Upper lobe of right lung (tissue), 1 donor: ENCODE measurements around the gene CD6. TPM values are rescaled to one million over a fixed set of nuclear protein-coding genes. Genes with fewer than 3 reads are reported as not detected.

Source experiments
- ATAC-seq: fragments of 200-7000 bp; cut with Tn5 transposase; one replicate; pipeline ENCODE4 v1.9.1; 2020; ENCODE audit warnings: mild to moderate bottlenecking, moderate library complexity
- DNase-seq: peaks from one replicate; pipeline ENCODE4 v3.0.0-alpha.2; 2020
- H3K27ac ChIP-seq: fragments of 200-600 bp; one replicate; pipeline ENCODE4 v1.8.0; 2022
- H3K27me3 ChIP-seq: fragments of 200-600 bp; one replicate; pipeline ENCODE4 v1.8.0; 2022; ENCODE audit warnings: mild to moderate bottlenecking
- H3K36me3 ChIP-seq: fragments of 200-600 bp; one replicate; pipeline ENCODE4 v1.8.0; 2022
- H3K4me1 ChIP-seq: fragments of 200-600 bp; one replicate; pipeline ENCODE4 v1.8.0; 2022
- H3K4me3 ChIP-seq: fragments of 200-600 bp; one replicate; pipeline ENCODE4 v1.8.0; 2022; ENCODE audit warnings: mild to moderate bottlenecking
- H3K9me3 ChIP-seq: fragments of 200-600 bp; one replicate; pipeline ENCODE4 v1.8.0; 2022
- intact Hi-C: fragments of 100-400 bp; cut with DNase I; formaldehyde crosslinking; loops from one replicate; pipeline ENCODE4 v1.11.0; 2022
- total RNA-seq: library from RNA; stranded (reverse); fragmentation: NEBNext Ultra II Directional; extraction: Animal tissue kit (Norgen Biotek cat#: 25700); gene quantifications from one replicate; pipeline ENCODE4 v1.2.1, GENCODE V29; 2021
- TF ChIP-seq, protein P1 (sequence below): fragments of 200-600 bp; IDR thresholded peaks from one replicate; pipeline ENCODE4 v1.8.0; 2022; ENCODE audit warnings: antibody characterized with exemption
- donor health status: DM: no; HTN: yes; CAD: no; lungs with severe emphysema.

CD6 gene
- total RNA-seq, 1 donor from 2014 or later, result 3.9 TPM

DNA sequence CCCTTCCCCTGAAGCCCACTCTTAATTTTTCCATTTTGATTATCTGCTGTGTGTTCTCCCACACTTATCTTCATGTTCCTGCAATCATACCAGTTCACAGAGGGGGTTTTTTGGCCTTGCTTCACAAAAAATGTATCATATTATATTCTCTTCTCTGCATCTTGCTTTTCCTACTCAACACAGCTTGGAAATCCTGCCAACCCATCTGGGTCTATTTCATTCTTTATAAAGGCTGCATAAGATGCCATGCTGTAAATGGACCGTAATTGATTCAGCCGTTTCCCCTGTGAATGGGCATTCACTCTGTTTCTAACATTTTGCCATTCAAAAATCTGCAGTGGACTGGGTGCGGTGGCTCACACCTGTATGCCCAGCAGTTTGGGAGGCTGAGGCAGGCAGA is 30.5 kb downstream of the CD6 start:
- H3K4me3 ChIP-seq, result no peak overlapping the region
- no peak for ATAC-seq
- TF ChIP-seq, protein P1, sequence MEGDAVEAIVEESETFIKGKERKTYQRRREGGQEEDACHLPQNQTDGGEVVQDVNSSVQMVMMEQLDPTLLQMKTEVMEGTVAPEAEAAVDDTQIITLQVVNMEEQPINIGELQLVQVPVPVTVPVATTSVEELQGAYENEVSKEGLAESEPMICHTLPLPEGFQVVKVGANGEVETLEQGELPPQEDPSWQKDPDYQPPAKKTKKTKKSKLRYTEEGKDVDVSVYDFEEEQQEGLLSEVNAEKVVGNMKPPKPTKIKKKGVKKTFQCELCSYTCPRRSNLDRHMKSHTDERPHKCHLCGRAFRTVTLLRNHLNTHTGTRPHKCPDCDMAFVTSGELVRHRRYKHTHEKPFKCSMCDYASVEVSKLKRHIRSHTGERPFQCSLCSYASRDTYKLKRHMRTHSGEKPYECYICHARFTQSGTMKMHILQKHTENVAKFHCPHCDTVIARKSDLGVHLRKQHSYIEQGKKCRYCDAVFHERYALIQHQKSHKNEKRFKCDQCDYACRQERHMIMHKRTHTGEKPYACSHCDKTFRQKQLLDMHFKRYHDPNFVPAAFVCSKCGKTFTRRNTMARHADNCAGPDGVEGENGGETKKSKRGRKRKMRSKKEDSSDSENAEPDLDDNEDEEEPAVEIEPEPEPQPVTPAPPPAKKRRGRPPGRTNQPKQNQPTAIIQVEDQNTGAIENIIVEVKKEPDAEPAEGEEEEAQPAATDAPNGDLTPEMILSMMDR, result no peak

DNA sequence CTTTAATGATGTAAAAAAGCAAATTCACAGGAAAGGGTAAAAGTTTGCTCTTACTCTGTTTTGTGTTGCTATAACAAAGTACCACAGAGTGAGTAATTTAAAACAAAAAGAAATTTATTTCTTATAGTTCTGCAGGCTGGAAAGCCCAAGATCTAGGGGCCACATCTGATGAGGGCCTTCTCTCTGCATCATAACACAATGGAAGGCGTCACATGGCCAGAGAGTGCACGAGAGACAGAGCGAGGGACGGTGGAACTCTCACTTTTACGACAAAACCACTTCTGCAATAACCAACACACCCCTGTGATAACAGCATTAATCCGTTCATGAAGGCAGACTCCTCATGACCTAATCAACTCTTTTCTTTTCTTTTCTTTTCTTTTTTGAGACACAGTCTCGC is 31.1 kb downstream of the CD6 start:
- H3K4me1 ChIP-seq, result peaks cover 2% of the 10 kb centered on the region
- intact Hi-C loops, result no loop called here
- ATAC-seq (no peak), DNase-seq (no peak)
- H3K27me3 ChIP-seq, result peaks cover 8% of the 10 kb centered on the region
- TF ChIP-seq, protein P1, result no peak
- H3K36me3 ChIP-seq, result no peaks in the 10 kb centered on the region
- H3K9me3 ChIP-seq, result no peaks in the 10 kb centered on the region
- H3K27ac ChIP-seq, result no peak overlapping the region
- H3K4me3 ChIP-seq, result no peak overlapping the region

More for the DNA sequence above, 30.5 kb downstream of the CD6 start:
- no peaks in the 10 kb centered on the region for H3K9me3 ChIP-seq
- H3K27me3 ChIP-seq, result peaks cover 3% of the 10 kb centered on the region
- intact Hi-C loops, result no loop called here
- DNase-seq, result no peak
- H3K27ac ChIP-seq, result no peak overlapping the region
- no peaks in the 10 kb centered on the region for H3K36me3 ChIP-seq
- no peaks in the 10 kb centered on the region for H3K4me1 ChIP-seq

DNA sequence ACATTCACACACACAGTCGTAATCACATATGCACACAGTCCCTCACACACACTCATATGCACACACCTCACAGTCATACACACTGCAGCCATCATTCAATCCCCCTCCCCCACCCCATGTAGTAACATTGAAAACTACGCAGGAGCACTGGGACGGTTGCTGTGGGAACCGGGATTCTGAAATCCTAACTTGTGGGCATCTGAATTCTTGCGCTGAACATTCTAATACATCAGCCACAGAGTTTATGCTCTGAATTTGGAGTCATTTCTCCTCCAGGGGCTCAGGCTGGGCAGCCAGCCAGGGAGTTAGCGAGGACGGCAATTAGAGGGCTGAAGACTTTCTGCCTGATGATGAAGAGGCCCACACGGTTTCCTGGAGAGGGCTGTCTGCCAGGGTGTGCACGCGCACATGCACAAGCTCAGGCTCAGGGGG is 32.7 kb downstream of the CD6 start:
- DNase-seq, result no peak
- intact Hi-C loops, result no loop called here
- Histone ChIP-seq H3K27ac (no peak overlapping the region), H3K36me3 (no peaks in the 10 kb centered on the region), H3K9me3 (no peaks in the 10 kb centered on the region), H3K27me3 (peaks cover 12% of the 10 kb centered on the region), H3K4me3 (no peak overlapping the region), H3K4me1 (peaks cover 9% of the 10 kb centered on the region)
- no peak for ATAC-seq
- TF ChIP-seq, protein P1, result no peak

DNA sequence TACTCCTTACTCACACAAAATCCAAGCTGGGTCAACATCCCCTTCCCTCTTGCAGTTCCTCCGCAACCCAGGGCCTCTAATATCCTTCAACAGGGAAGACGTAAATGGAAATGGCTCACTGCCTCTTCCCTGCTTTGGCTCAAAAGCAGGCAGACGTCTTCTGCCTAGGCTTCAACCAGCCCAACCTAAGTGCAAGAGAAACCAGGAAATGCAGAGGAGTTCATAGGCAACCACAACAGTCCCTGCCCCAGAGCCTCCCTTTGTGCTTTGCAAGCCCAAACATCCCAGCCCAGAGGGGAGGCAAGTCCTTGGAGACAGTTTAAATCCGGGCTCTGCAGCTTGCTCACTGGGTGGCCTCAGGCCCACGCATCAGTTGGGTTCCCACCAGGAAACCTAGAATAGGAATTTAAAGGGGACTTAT is 33.3 kb downstream of the CD6 start:
- no peak for DNase-seq

DNA sequence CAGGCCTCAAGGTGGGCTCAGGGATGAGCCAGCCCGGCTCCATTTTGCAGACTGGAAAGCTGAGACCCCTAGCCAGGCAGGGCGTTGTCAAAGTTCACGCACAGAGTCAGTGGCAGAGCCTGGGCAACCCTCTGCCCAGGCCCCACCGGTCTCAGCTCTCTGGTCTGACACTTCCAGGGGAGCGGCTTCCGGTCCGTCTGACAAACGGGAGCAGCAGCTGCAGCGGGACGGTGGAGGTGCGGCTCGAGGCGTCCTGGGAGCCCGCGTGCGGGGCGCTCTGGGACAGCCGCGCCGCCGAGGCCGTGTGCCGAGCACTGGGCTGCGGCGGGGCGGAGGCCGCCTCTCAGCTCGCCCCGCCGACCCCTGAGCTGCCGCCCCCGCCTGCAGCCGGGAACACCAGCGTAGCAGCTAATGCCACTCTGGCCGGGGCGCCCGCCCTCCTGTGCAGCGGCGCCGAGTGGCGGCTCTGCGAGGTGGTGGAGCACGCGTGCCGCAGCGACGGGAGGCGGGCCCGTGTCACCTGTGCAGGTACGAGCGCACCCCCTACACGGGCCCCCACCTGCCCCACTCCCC is 36.0 kb downstream of the CD6 start:
- intact Hi-C loops, result no loop called here
- TF ChIP-seq, protein P1, result no peak
- DNase-seq (peak; percentile 70), ATAC-seq (peak; percentile 61)
- H3K4me3 ChIP-seq, result peak overlapping the region; percentile 40
- H3K27me3 ChIP-seq, result peaks cover 12% of the 10 kb centered on the region
- H3K27ac ChIP-seq, result no peak overlapping the region
- H3K36me3 ChIP-seq, result no peaks in the 10 kb centered on the region
- H3K4me1 ChIP-seq, result peaks cover 9% of the 10 kb centered on the region
- H3K9me3 ChIP-seq, result no peaks in the 10 kb centered on the region

More for the DNA sequence above, 33.3 kb downstream of the CD6 start:
- ATAC-seq, result peak; percentile 37
- H3K36me3 ChIP-seq, result no peaks in the 10 kb centered on the region
- no peaks in the 10 kb centered on the region for H3K9me3 ChIP-seq
- TF ChIP-seq, protein P1, result no peak
- no peak overlapping the region for H3K27ac ChIP-seq
- H3K4me1 ChIP-seq, result peaks cover 9% of the 10 kb centered on the region
- peaks cover 12% of the 10 kb centered on the region for H3K27me3 ChIP-seq
- H3K4me3 ChIP-seq, result no peak overlapping the region
- intact Hi-C loops, result no loop called here
